ENCODE measurements around the gene CA5B. TPM values are rescaled to one million over a fixed set of nuclear protein-coding genes. Genes with fewer than 3 reads are reported as not detected.
"Not testable (repeated sequence)": the region's sequence is repeated elsewhere in the genome, so short reads cannot be mapped to it uniquely, and the experiment has no call there.

The CA5B gene
- total RNA-seq, 2 donors from 2014 or later: 14.0 to 31.7 TPM

- Mint-ChIP-seq H3K36me3 (ENCODE audit: low read depth) (peaks cover 47% of the 10 kb centered on the region), H3K4me1 (no peaks in the 10 kb centered on the region), H3K9me3 (no peaks in the 10 kb centered on the region), H3K27ac (no peak overlapping the region), H3K27me3 (ENCODE audit: insufficient read depth) (no peaks in the 10 kb centered on the region), H3K4me3 (no peak overlapping the region)
- H3K27ac ChIP-seq (ENCODE audit: low read depth, low read length): no peak overlapping the region
- WGBS, 2 experiments (ENCODE audit: insufficient coverage in 1 of 2, insufficient read length in 1 of 2): 98% methylated on average over 3 of the region's 3 CpGs; no CpG with 5 or more reads in 1 of the 2 experiments
- TF ChIP-seq CTCF (conservative IDR thresholded peaks at IDR 0.05): no peak
- DNase-seq: no peak
- H3K9me3 ChIP-seq (ENCODE audit: control insufficient read depth, low read length): no peaks in the 10 kb centered on the region
- H3K4me3 ChIP-seq (ENCODE audit: low read length): no peak overlapping the region
- no peaks in the 10 kb centered on the region for H3K4me1 ChIP-seq (ENCODE audit: control insufficient read depth, insufficient read depth, low read length)
- peaks cover 38% of the 10 kb centered on the region for H3K36me3 ChIP-seq (ENCODE audit: control insufficient read depth, insufficient read depth, low read length)
- no peak overlapping the region for H3K9ac ChIP-seq (ENCODE audit: extremely low read depth, low read length, poor library complexity, severe bottlenecking)
- no peaks in the 10 kb centered on the region for H3K27me3 ChIP-seq (ENCODE audit: control insufficient read depth, insufficient read depth, low read length, poor library complexity, severe bottlenecking)
These were observed 41.6 kb upstream of the CA5B start for GRCh38 chrX:15696516-15696915.

- Mint-ChIP-seq H3K36me3 (ENCODE audit: low read depth) (peaks cover 24% of the 10 kb centered on the region), H3K27me3 (ENCODE audit: insufficient read depth) (no peaks in the 10 kb centered on the region), H3K4me1 (no peaks in the 10 kb centered on the region), H3K9me3 (no peaks in the 10 kb centered on the region), H3K4me3 (no peak overlapping the region), H3K27ac (no peak overlapping the region)
- H3K27ac ChIP-seq (ENCODE audit: low read depth, low read length): no peak overlapping the region
- H3K4me1 ChIP-seq (ENCODE audit: control insufficient read depth, insufficient read depth, low read length): no peaks in the 10 kb centered on the region
- TF ChIP-seq CTCF (conservative IDR thresholded peaks at IDR 0.05): no peak
- H3K4me3 ChIP-seq (ENCODE audit: low read length): no peak overlapping the region
- peaks cover 15% of the 10 kb centered on the region for H3K36me3 ChIP-seq (ENCODE audit: control insufficient read depth, insufficient read depth, low read length)
- no peaks in the 10 kb centered on the region for H3K9me3 ChIP-seq (ENCODE audit: control insufficient read depth, low read length)
- no peak overlapping the region for H3K9ac ChIP-seq (ENCODE audit: extremely low read depth, low read length, poor library complexity, severe bottlenecking)
- no peaks in the 10 kb centered on the region for H3K27me3 ChIP-seq (ENCODE audit: control insufficient read depth, insufficient read depth, low read length, poor library complexity, severe bottlenecking)
- no peak for DNase-seq
- 96 to 100% methylated on average over 5 to 40 of the region's 40 CpGs for WGBS, 2 experiments (ENCODE audit: insufficient coverage in 1 of 2, insufficient read length in 1 of 2)
These were observed 35.3 kb upstream of the CA5B start for GRCh38 chrX:15702488-15703371.

- H3K9me3 ChIP-seq (ENCODE audit: control insufficient read depth, low read length); H3K27ac ChIP-seq (ENCODE audit: low read depth, low read length); H3K27me3 Mint-ChIP-seq (ENCODE audit: insufficient read depth); H3K9ac ChIP-seq (ENCODE audit: extremely low read depth, low read length, poor library complexity, severe bottlenecking); DNase-seq; H3K27ac Mint-ChIP-seq; H3K4me3 Mint-ChIP-seq; H3K9me3 Mint-ChIP-seq; H3K27me3 ChIP-seq (ENCODE audit: control insufficient read depth, insufficient read depth, low read length, poor library complexity, severe bottlenecking); H3K4me3 ChIP-seq (ENCODE audit: low read length); H3K4me1 ChIP-seq (ENCODE audit: control insufficient read depth, insufficient read depth, low read length); H3K4me1 Mint-ChIP-seq: not testable (repeated sequence)
- WGBS, 2 experiments (ENCODE audit: insufficient coverage in 1 of 2, insufficient read length in 1 of 2): no CpG with 5 or more reads among the region's 5 CpGs
- H3K36me3 Mint-ChIP-seq (ENCODE audit: low read depth): peaks cover 24% of the 10 kb centered on the region
- peaks cover 13% of the 10 kb centered on the region for H3K36me3 ChIP-seq (ENCODE audit: control insufficient read depth, insufficient read depth, low read length)
These were observed 34.3 kb upstream of the CA5B start for GRCh38 chrX:15703809-15704208.

- not testable (repeated sequence) for H3K9me3 Mint-ChIP-seq; DNase-seq; H3K27ac ChIP-seq (ENCODE audit: low read depth, low read length); H3K4me3 Mint-ChIP-seq; H3K27ac Mint-ChIP-seq; H3K4me3 ChIP-seq (ENCODE audit: low read length); H3K27me3 Mint-ChIP-seq (ENCODE audit: insufficient read depth); H3K4me1 Mint-ChIP-seq; H3K36me3 ChIP-seq (ENCODE audit: control insufficient read depth, insufficient read depth, low read length); H3K9ac ChIP-seq (ENCODE audit: extremely low read depth, low read length, poor library complexity, severe bottlenecking); H3K4me1 ChIP-seq (ENCODE audit: control insufficient read depth, insufficient read depth, low read length); H3K9me3 ChIP-seq (ENCODE audit: control insufficient read depth, low read length); H3K27me3 ChIP-seq (ENCODE audit: control insufficient read depth, insufficient read depth, low read length, poor library complexity, severe bottlenecking)
- 94 to 100% methylated on average over 2 to 5 of the region's 8 CpGs for WGBS, 2 experiments (ENCODE audit: insufficient coverage in 1 of 2, insufficient read length in 1 of 2)
- H3K36me3 Mint-ChIP-seq (ENCODE audit: low read depth): peaks cover 24% of the 10 kb centered on the region
These were observed 33.8 kb upstream of the CA5B start for GRCh38 chrX:15704273-15704672.
